ENCODE measurements around the gene NDUFB3.

DNA sequence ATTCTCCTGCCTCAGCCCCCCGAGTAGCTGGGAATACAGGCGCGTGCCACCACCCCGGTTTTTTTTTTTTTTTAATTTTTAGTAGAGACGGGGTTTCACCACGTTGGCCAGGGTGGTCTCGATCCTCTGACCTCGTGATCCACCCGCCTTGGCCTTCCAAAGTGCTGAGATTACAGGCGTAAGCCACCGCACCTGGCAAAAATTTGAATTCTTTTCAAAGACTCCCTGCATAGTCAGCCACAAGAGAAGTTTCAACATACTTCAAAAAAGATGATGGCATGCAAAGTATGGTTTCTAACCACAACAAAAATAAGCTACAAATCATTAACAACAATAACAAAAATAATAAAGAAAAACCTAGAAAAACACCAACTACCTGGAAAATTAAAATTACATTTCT lies 22.3 kb upstream of the NDUFB3 start:
- TF ChIP-seq CTCF (conservative IDR thresholded peaks at IDR 0.05; ENCODE audit: low read depth in 2 of 2) (no peak), ZNF114 (CRISPR knock-in tag; IDR thresholded peaks at IDR 0.05) (no peak), EZH2 (IDR thresholded peaks at IDR 0.05; ENCODE audit: low read depth, unreplicated experiment) (no peak), EZH2phosphoT487 (IDR thresholded peaks at IDR 0.05; ENCODE audit: unreplicated experiment) (no peak), JUNB (IDR thresholded peaks at IDR 0.05; ENCODE audit: unreplicated experiment) (no peak), ZNF331 (CRISPR knock-in tag; IDR thresholded peaks at IDR 0.05; ENCODE audit: low read depth) (no peak)

Data from GM23338 (cell line).